Measurements from ENCODE around the gene TNFSF4.

TNFSF4 gene

GRCh38 chr1:173148971-173149370, 58.2 kb downstream of the TNFSF4 start:
- no peak overlapping the region for H3K4me3 ChIP-seq (ENCODE audit: low read depth, low read length)
- no peak for TF ChIP-seq CTCF (IDR thresholded peaks at IDR 0.05; ENCODE audit: low read depth, low read length)
- H3K36me3 ChIP-seq = no peaks in the 10 kb centered on the region
- H3K27me3 ChIP-seq = no peaks in the 10 kb centered on the region
- H3K9me3 ChIP-seq = peaks cover 7% of the 10 kb centered on the region; the same call in 1 of the 2 replicates
- H3K4me1 ChIP-seq = no peaks in the 10 kb centered on the region
- DNase-seq = no peak

- no peak overlapping the region for H3K4me3 ChIP-seq (ENCODE audit: low read depth, low read length)
- H3K36me3 ChIP-seq = no peaks in the 10 kb centered on the region
- no peak for TF ChIP-seq CTCF (IDR thresholded peaks at IDR 0.05; ENCODE audit: low read depth, low read length)
- no peaks in the 10 kb centered on the region for H3K4me1 ChIP-seq
- no peaks in the 10 kb centered on the region for H3K27me3 ChIP-seq
- no peak for DNase-seq
- peaks cover 3% of the 10 kb centered on the region; the same call in 1 of the 2 replicates for H3K9me3 ChIP-seq
Measured at GRCh38 chr1:173148545-173148944, 58.6 kb downstream of the TNFSF4 start.

GRCh38 chr1:173140733-173141132, 66.4 kb downstream of the TNFSF4 start:
- Histone ChIP-seq H3K4me1 (no peaks in the 10 kb centered on the region), H3K36me3 (no peaks in the 10 kb centered on the region), H3K27me3 (no peaks in the 10 kb centered on the region), H3K9me3 (no peaks in the 10 kb centered on the region), H3K4me3 (ENCODE audit: low read depth, low read length) (no peak overlapping the region)
- no peak for DNase-seq
- no peak for TF ChIP-seq CTCF (IDR thresholded peaks at IDR 0.05; ENCODE audit: low read depth, low read length)

- no peak for TF ChIP-seq CTCF (IDR thresholded peaks at IDR 0.05; ENCODE audit: low read depth, low read length)
- Histone ChIP-seq H3K4me1 (no peaks in the 10 kb centered on the region), H3K36me3 (no peaks in the 10 kb centered on the region), H3K4me3 (ENCODE audit: low read depth, low read length) (no peak overlapping the region), H3K9me3 (no peaks in the 10 kb centered on the region), H3K27me3 (no peaks in the 10 kb centered on the region)
- DNase-seq = no peak
Measured at GRCh38 chr1:173139706-173140105, 67.4 kb downstream of the TNFSF4 start.

- no peak for TF ChIP-seq CTCF (IDR thresholded peaks at IDR 0.05; ENCODE audit: low read depth, low read length)
- no peaks in the 10 kb centered on the region for H3K4me1 ChIP-seq
- no peak overlapping the region for H3K4me3 ChIP-seq (ENCODE audit: low read depth, low read length)
Measured at GRCh38 chr1:173137107-173137706, 69.9 kb downstream of the TNFSF4 start.

GRCh38 chr1:173134800-173135199, 72.3 kb downstream of the TNFSF4 start:
- no peaks in the 10 kb centered on the region for H3K27me3 ChIP-seq
- no peaks in the 10 kb centered on the region for H3K9me3 ChIP-seq
- no peaks in the 10 kb centered on the region for H3K36me3 ChIP-seq
- H3K4me3 ChIP-seq (ENCODE audit: low read depth, low read length) = no peak overlapping the region
- no peak for DNase-seq
- no peak for TF ChIP-seq CTCF (IDR thresholded peaks at IDR 0.05; ENCODE audit: low read depth, low read length)
- no peaks in the 10 kb centered on the region for H3K4me1 ChIP-seq

More at GRCh38 chr1:173137107-173137706, 69.9 kb downstream of the TNFSF4 start:
- no peaks in the 10 kb centered on the region for H3K9me3 ChIP-seq
- no peak for DNase-seq
- H3K27me3 ChIP-seq = no peaks in the 10 kb centered on the region
- H3K36me3 ChIP-seq = no peaks in the 10 kb centered on the region
